Neutrophil (primary cell): ENCODE results near the gene ACADS.

Experiments
- H3K27ac ChIP-seq: fragments of 200-600 bp; sonication (generic); 2 replicates; pipeline ENCODE4 v1.5.1; 2016; ENCODE audit warnings: mild to moderate bottlenecking, moderate library complexity
- H3K27me3 ChIP-seq: fragments of 200-600 bp; sonication (generic); 2 replicates; pipeline ENCODE4 v1.6.0; 2016; ENCODE audit warnings: mild to moderate bottlenecking
- H3K36me3 ChIP-seq: fragments of 200-600 bp; sonication (generic); 2 replicates; pipeline ENCODE4 v1.5.1; 2017
- H3K4me1 ChIP-seq, 2 experiments: fragments of 200-600 bp in 1 of 2; sonication (generic) in 1 of 2; 1 replicate in 1 of 2; 2 replicates in 1 of 2; pipeline versions ENCODE4 v1.5.1 to v1.6.1; 2013 to 2016; ENCODE audit warnings: low read depth in 1 of 2, low read length in 1 of 2, mild to moderate bottlenecking in 1 of 2, moderate library complexity in 1 of 2; ENCODE audit not compliant: control insufficient read depth in 1 of 2, insufficient read depth in 1 of 2
- H3K4me3 ChIP-seq, 2 experiments: fragments of 200-600 bp in 1 of 2; sonication (generic) in 1 of 2; 1 replicate in 1 of 2; 2 replicates in 1 of 2; pipeline ENCODE4 v1.5.1; 2013 to 2016; ENCODE audit warnings: low read depth in 1 of 2, low read length in 1 of 2, mild to moderate bottlenecking in 1 of 2, moderate library complexity in 1 of 2
- H3K9me3 ChIP-seq: fragments of 200-600 bp; sonication (generic); 2 replicates; pipeline ENCODE4 v1.5.1; 2016
- CTCF ChIP-seq: fragments of 200-600 bp; sonication (generic); IDR thresholded peaks from 2 replicates; pipeline ENCODE4 v1.5.1; 2016; ENCODE audit warnings: antibody characterized with exemption

The ACADS gene

GRCh38 chr12:120744922-120745493 is 19.4 kb downstream of the ACADS start:
- no peak for TF ChIP-seq CTCF
- Histone ChIP-seq H3K4me1 (no peaks in the 10 kb centered on the region), H3K4me3 (no peak overlapping the region), H3K9me3 (no peaks in the 10 kb centered on the region), H3K27me3 (no peaks in the 10 kb centered on the region), H3K36me3 (peaks cover under 1% of the 10 kb centered on the region), H3K27ac (no peak overlapping the region)

- H3K4me3 ChIP-seq, result no peak overlapping the region
- H3K4me1 ChIP-seq, result no peaks in the 10 kb centered on the region
- TF ChIP-seq CTCF, result no peak
- H3K36me3 ChIP-seq, result no peaks in the 10 kb centered on the region
- H3K9me3 ChIP-seq, result no peaks in the 10 kb centered on the region
- H3K27me3 ChIP-seq, result no peaks in the 10 kb centered on the region
- H3K27ac ChIP-seq, result no peak overlapping the region
These were observed 22.6 kb downstream of the ACADS start for GRCh38 chr12:120748242-120748641.

- Histone ChIP-seq H3K27ac (no peak overlapping the region), H3K27me3 (no peaks in the 10 kb centered on the region), H3K4me3 (no peak overlapping the region), H3K4me1 (no peaks in the 10 kb centered on the region), H3K9me3 (no peaks in the 10 kb centered on the region), H3K36me3 (no peaks in the 10 kb centered on the region)
- no peak for TF ChIP-seq CTCF
These were observed 23.6 kb downstream of the ACADS start for GRCh38 chr12:120749256-120749655.

- H3K4me3 ChIP-seq, result no peak overlapping the region
These were observed 25.2 kb downstream of the ACADS start for GRCh38 chr12:120750806-120751205.

GRCh38 chr12:120751389-120751788 is 25.8 kb downstream of the ACADS start:
- H3K36me3 ChIP-seq, result no peaks in the 10 kb centered on the region
- H3K9me3 ChIP-seq, result no peaks in the 10 kb centered on the region
- no peak for TF ChIP-seq CTCF
- no peak overlapping the region for H3K4me3 ChIP-seq
- H3K4me1 ChIP-seq, result no peaks in the 10 kb centered on the region
- H3K27me3 ChIP-seq, result no peaks in the 10 kb centered on the region
- H3K27ac ChIP-seq, result no peak overlapping the region

More at GRCh38 chr12:120750806-120751205, 25.2 kb downstream of the ACADS start:
- Histone ChIP-seq H3K36me3 (no peaks in the 10 kb centered on the region), H3K27me3 (no peaks in the 10 kb centered on the region), H3K4me1 (no peaks in the 10 kb centered on the region), H3K27ac (no peak overlapping the region), H3K9me3 (no peaks in the 10 kb centered on the region)
- TF ChIP-seq CTCF, result no peak

- H3K4me1 ChIP-seq, result no peaks in the 10 kb centered on the region
- H3K4me3 ChIP-seq, result no peak overlapping the region
- H3K36me3 ChIP-seq, result peaks cover 3% of the 10 kb centered on the region
- no peak for TF ChIP-seq CTCF
- no peaks in the 10 kb centered on the region for H3K27me3 ChIP-seq
- H3K27ac ChIP-seq, result no peak overlapping the region
- no peaks in the 10 kb centered on the region for H3K9me3 ChIP-seq
These were observed 29.2 kb downstream of the ACADS start for GRCh38 chr12:120754792-120755191.
